ENCODE data around the gene POLR3H.

POLR3H gene

DNA sequence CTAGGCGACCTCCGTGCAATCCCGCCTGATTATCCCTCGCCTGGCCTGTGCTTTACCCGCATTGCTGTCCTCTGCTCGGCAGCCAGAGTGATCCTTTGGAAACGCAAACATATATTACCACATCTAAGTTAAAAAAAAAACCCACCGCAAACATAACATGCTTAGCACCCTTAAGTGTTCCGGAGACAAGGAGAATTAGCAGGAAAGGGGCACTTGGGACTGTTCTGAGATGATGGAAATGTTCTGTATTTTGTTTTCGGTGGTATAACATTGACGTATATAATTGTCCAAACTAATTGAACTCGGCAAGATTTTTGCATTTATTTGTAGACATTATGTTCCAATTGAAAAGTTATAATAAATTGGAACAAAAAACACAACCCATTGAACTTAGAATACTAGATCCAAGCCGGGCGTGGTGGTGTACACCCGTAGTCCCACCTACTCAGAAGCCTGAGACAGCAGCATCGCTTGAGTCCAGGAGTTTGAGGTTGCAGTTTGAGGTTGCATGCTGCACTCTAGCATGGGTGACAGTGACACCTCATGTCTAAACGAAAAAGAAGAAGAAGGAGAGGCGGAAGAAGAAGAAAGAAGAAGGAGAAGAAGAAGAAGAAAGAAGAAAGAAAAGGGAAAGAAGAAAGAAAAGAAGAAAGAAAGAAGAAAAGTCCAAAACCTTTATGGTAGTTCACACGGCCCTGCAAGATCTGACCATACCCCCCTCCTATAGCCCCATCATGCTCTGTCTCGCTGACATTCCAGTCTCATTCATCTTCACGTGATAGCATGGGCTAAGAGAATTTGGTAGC is 604 bp upstream of the POLR3H start:
- H3K27me3 ChIP-seq (ENCODE audit: insufficient read depth, low read length, poor library complexity): no peaks in the 10 kb centered on the region
- no peaks in the 10 kb centered on the region for H3K9me3 ChIP-seq (ENCODE audit: insufficient read depth, low read length, severe bottlenecking)
- peaks cover 43% of the 10 kb centered on the region for H3K79me2 ChIP-seq (ENCODE audit: insufficient read depth, low read length)
- peaks cover 18% of the 10 kb centered on the region for H3K36me3 ChIP-seq (ENCODE audit: insufficient read depth, low read length)
- H3K4me1 ChIP-seq (ENCODE audit: insufficient read depth, low read length): peaks cover 41% of the 10 kb centered on the region
- no peak for ATAC-seq (ENCODE audit: insufficient read depth, low read depth)
- no peak for DNase-seq
- peak overlapping the region; percentile 81 for H3K9ac ChIP-seq (ENCODE audit: low read depth, low read length)
- peak overlapping the region in 1 of 2 experiments; percentile 80; a peak in 3 of 4 replicates for H3K4me3 ChIP-seq (ENCODE audit: low read depth in 1 of 2, low read length in 2 of 2)
- peak overlapping the region; percentile 87 for H3K4me2 ChIP-seq (ENCODE audit: insufficient read depth, low read length)
- H4K20me1 ChIP-seq (ENCODE audit: insufficient read depth, low read length): peaks cover 30% of the 10 kb centered on the region; the same call in 1 of the 2 replicates
- peak overlapping the region; percentile 67 for H2AFZ ChIP-seq (ENCODE audit: low read depth, low read length)
- H3K27ac ChIP-seq (ENCODE audit: low read length): no peak overlapping the region
- TF ChIP-seq EZH2 (IDR thresholded peaks at IDR 0.05; ENCODE audit: borderline replicate concordance, low read depth, low read length, severe bottlenecking): no peak

DNA sequence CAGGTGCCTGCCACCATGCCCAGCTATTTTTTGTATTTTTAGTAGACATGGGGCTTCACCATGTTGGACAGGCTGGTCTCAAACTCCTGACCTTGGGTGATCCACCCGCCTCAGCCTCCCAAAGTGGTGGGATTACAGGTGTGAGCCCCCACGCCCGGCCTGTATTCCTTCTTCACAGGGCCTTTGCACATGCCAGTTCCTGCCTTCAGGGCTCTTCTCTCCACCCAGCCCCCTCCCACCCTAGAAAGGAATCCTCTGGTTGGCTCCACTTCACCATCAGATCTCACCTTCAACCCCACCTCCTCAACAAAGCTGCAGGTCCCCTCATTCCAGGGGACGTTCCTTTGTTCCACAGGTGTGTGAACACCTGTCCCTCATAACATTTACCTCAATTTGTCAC is 2.0 kb downstream of the POLR3H start:
- H3K27me3 ChIP-seq (ENCODE audit: insufficient read depth, low read length, poor library complexity): no peaks in the 10 kb centered on the region
- H3K27ac ChIP-seq (ENCODE audit: low read length): no peak overlapping the region
- TF ChIP-seq EZH2 (IDR thresholded peaks at IDR 0.05; ENCODE audit: borderline replicate concordance, low read depth, low read length, severe bottlenecking): no peak
- TF ChIP-seq, protein P1, sequence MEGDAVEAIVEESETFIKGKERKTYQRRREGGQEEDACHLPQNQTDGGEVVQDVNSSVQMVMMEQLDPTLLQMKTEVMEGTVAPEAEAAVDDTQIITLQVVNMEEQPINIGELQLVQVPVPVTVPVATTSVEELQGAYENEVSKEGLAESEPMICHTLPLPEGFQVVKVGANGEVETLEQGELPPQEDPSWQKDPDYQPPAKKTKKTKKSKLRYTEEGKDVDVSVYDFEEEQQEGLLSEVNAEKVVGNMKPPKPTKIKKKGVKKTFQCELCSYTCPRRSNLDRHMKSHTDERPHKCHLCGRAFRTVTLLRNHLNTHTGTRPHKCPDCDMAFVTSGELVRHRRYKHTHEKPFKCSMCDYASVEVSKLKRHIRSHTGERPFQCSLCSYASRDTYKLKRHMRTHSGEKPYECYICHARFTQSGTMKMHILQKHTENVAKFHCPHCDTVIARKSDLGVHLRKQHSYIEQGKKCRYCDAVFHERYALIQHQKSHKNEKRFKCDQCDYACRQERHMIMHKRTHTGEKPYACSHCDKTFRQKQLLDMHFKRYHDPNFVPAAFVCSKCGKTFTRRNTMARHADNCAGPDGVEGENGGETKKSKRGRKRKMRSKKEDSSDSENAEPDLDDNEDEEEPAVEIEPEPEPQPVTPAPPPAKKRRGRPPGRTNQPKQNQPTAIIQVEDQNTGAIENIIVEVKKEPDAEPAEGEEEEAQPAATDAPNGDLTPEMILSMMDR (IDR thresholded peaks at IDR 0.05; ENCODE audit: borderline replicate concordance, extremely low read depth, low read length, poor library complexity, severe bottlenecking): no peak
- peaks cover 54% of the 10 kb centered on the region for H3K79me2 ChIP-seq (ENCODE audit: insufficient read depth, low read length)
- H2AFZ ChIP-seq (ENCODE audit: low read depth, low read length): no peak overlapping the region
- peak overlapping the region; percentile 87 for H3K4me2 ChIP-seq (ENCODE audit: insufficient read depth, low read length)
- no peak for ATAC-seq (ENCODE audit: insufficient read depth, low read depth)
- H3K9ac ChIP-seq (ENCODE audit: low read depth, low read length): peak overlapping the region; percentile 81; the same call in 1 of the 2 replicates
- peaks cover 41% of the 10 kb centered on the region for H3K4me1 ChIP-seq (ENCODE audit: insufficient read depth, low read length)
- peaks cover 35% of the 10 kb centered on the region for H3K36me3 ChIP-seq (ENCODE audit: insufficient read depth, low read length)
- no peaks in the 10 kb centered on the region for H3K9me3 ChIP-seq (ENCODE audit: insufficient read depth, low read length, severe bottlenecking)
- peaks cover 41% of the 10 kb centered on the region; the same call in 1 of the 2 replicates for H4K20me1 ChIP-seq (ENCODE audit: insufficient read depth, low read length)
- no peak for DNase-seq
- H3K4me3 ChIP-seq (ENCODE audit: low read depth in 1 of 2, low read length in 2 of 2): peak overlapping the region in 1 of 2 experiments; percentile 80; a peak in 2 of 4 replicates

DNA sequence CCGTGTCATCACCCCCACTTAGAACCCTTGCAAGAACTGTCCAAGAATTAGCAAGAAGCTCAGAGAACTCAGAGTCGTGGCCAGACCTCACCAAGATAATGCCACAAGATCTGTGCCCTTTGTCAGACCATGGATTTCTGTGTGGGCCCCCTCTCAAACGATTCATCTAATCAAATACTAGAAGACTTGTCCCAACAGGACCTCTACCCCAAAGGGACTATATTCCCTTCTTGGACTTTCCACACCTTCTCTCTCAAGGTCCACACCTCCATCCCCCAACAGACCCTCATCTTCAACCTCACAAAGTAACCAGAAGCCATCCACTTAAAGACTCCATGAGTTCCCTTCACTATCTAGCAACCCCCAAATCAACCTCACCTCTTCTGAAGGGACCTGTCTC is 2.8 kb downstream of the POLR3H start:
- peaks cover 41% of the 10 kb centered on the region for H3K4me1 ChIP-seq (ENCODE audit: insufficient read depth, low read length)
- H3K9ac ChIP-seq (ENCODE audit: low read depth, low read length): peak overlapping the region; percentile 20; the same call in 1 of the 2 replicates
- H3K27ac ChIP-seq (ENCODE audit: low read length): no peak overlapping the region
- peak overlapping the region in 1 of 2 experiments; percentile 28; a peak in 1 of 4 replicates for H3K4me3 ChIP-seq (ENCODE audit: low read depth in 1 of 2, low read length in 2 of 2)
- no peak overlapping the region for H2AFZ ChIP-seq (ENCODE audit: low read depth, low read length)
- no peak for TF ChIP-seq EZH2 (IDR thresholded peaks at IDR 0.05; ENCODE audit: borderline replicate concordance, low read depth, low read length, severe bottlenecking)
- TF ChIP-seq, protein P1 (IDR thresholded peaks at IDR 0.05; ENCODE audit: borderline replicate concordance, extremely low read depth, low read length, poor library complexity, severe bottlenecking): no peak
- no peaks in the 10 kb centered on the region for H3K27me3 ChIP-seq (ENCODE audit: insufficient read depth, low read length, poor library complexity)
- no peaks in the 10 kb centered on the region for H3K9me3 ChIP-seq (ENCODE audit: insufficient read depth, low read length, severe bottlenecking)
- H3K4me2 ChIP-seq (ENCODE audit: insufficient read depth, low read length): peak overlapping the region; percentile 87; the same call in 1 of the 2 replicates
- H4K20me1 ChIP-seq (ENCODE audit: insufficient read depth, low read length): peaks cover 42% of the 10 kb centered on the region; the same call in 1 of the 2 replicates
- no peak for DNase-seq
- ATAC-seq (ENCODE audit: insufficient read depth, low read depth): no peak
- peaks cover 35% of the 10 kb centered on the region for H3K36me3 ChIP-seq (ENCODE audit: insufficient read depth, low read length)
- peaks cover 55% of the 10 kb centered on the region for H3K79me2 ChIP-seq (ENCODE audit: insufficient read depth, low read length)

DNA sequence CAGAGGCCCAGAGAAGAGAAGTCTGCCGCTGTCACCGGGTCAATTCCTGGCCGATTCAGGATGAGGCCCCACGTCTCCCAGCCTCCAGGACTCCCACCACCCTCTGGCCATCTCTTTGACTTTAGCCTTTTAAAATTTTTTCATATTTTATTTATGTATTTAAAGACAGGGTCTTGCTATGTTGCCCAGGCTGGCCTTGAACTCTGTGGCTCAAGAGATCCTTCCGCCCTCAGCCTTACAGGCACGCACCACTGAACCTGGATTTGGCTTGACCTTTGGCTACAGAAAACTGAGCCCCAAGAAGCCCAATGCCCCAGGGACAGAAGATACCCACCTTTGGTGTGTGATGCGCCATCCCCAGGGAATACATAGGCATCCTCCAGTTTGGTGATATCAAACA is 3.9 kb downstream of the POLR3H start:
- no peaks in the 10 kb centered on the region for H3K9me3 ChIP-seq (ENCODE audit: insufficient read depth, low read length, severe bottlenecking)
- DNase-seq (no peak), ATAC-seq (ENCODE audit: insufficient read depth, low read depth) (no peak)
- TF ChIP-seq EZH2 (IDR thresholded peaks at IDR 0.05; ENCODE audit: borderline replicate concordance, low read depth, low read length, severe bottlenecking): no peak
- TF ChIP-seq, protein P1 (IDR thresholded peaks at IDR 0.05; ENCODE audit: borderline replicate concordance, extremely low read depth, low read length, poor library complexity, severe bottlenecking): no peak
- no peak overlapping the region for H2AFZ ChIP-seq (ENCODE audit: low read depth, low read length)
- no peak overlapping the region for H3K27ac ChIP-seq (ENCODE audit: low read length)
- H3K9ac ChIP-seq (ENCODE audit: low read depth, low read length): peak overlapping the region; percentile 15; the same call in 1 of the 2 replicates
- H3K4me3 ChIP-seq (ENCODE audit: low read depth in 1 of 2, low read length in 2 of 2): no peak overlapping the region
- peaks cover 42% of the 10 kb centered on the region; the same call in 1 of the 2 replicates for H4K20me1 ChIP-seq (ENCODE audit: insufficient read depth, low read length)
- H3K79me2 ChIP-seq (ENCODE audit: insufficient read depth, low read length): peaks cover 55% of the 10 kb centered on the region
- peaks cover 41% of the 10 kb centered on the region for H3K4me1 ChIP-seq (ENCODE audit: insufficient read depth, low read length)
- peaks cover 35% of the 10 kb centered on the region for H3K36me3 ChIP-seq (ENCODE audit: insufficient read depth, low read length)
- peak overlapping the region; percentile 87; the same call in 1 of the 2 replicates for H3K4me2 ChIP-seq (ENCODE audit: insufficient read depth, low read length)
- H3K27me3 ChIP-seq (ENCODE audit: insufficient read depth, low read length, poor library complexity): no peaks in the 10 kb centered on the region

Data from DND-41 (cell line).